Parathyroid adenoma (tissue), 2 donors: ENCODE data around the gene KDM1B.

Experiments used
- H2AFZ ChIP-seq: fragments of 300-600 bp; sonication (generic); one replicate; pipeline ENCODE4 v1.7.0; 2017; ENCODE audit warnings: antibody characterized with exemption, mild to moderate bottlenecking
- H3K27ac ChIP-seq: fragments of 300-600 bp; sonication (generic); one replicate; pipeline ENCODE4 v1.7.0; 2017
- H3K27me3 ChIP-seq: fragments of 300-600 bp; sonication (generic); one replicate; pipeline ENCODE4 v1.7.0; 2017; ENCODE audit warnings: low read length; ENCODE audit not compliant: control insufficient read depth, insufficient read depth
- H3K36me3 ChIP-seq: fragments of 300-600 bp; sonication (generic); one replicate; pipeline ENCODE4 v1.7.0; 2017; ENCODE audit warnings: low read length; ENCODE audit not compliant: control insufficient read depth, insufficient read depth
- H3K4me1 ChIP-seq: fragments of 300-600 bp; sonication (generic); one replicate; pipeline ENCODE4 v1.7.0; 2017; ENCODE audit warnings: control low read depth
- H3K4me2 ChIP-seq: fragments of 300-600 bp; sonication (generic); one replicate; pipeline ENCODE4 v1.7.0; 2017; ENCODE audit warnings: low read length
- H3K4me3 ChIP-seq: fragments of 300-600 bp; sonication (generic); one replicate; pipeline ENCODE4 v1.7.0; 2017; ENCODE audit warnings: low read depth, low read length
- H3K79me2 ChIP-seq: fragments of 300-600 bp; sonication (generic); one replicate; pipeline ENCODE4 v1.7.0; 2017; ENCODE audit warnings: control low read depth
- H3K9ac ChIP-seq: fragments of 300-600 bp; sonication (generic); one replicate; pipeline ENCODE4 v1.7.0; 2017; ENCODE audit warnings: mild to moderate bottlenecking
- H3K9me3 ChIP-seq: fragments of 300-600 bp; sonication (generic); one replicate; pipeline ENCODE4 v1.7.0; 2017; ENCODE audit warnings: low read length; ENCODE audit not compliant: control insufficient read depth
- TF ChIP-seq, protein P1 (sequence below): fragments of 300-600 bp; sonication (generic); IDR thresholded peaks from one replicate; pipeline ENCODE4 v1.7.0; 2017; ENCODE audit warnings: antibody characterized with exemption, mild to moderate bottlenecking
- donor health status: primary hyperparathyroidism.

KDM1B gene

GRCh38 chr6:18264219-18264922 lies 109.1 kb downstream of the KDM1B start, which contains the start of gene DEK:
Gene DEK (minus strand): TSS chr6:18264530. CDS start chr6:18263987, 543 bp downstream.
- H3K9me3 ChIP-seq: no peaks in the 10 kb centered on the region
- peak within 1 kb of the TSS; percentile 61 for H3K4me3 ChIP-seq
- no peaks in the 10 kb centered on the region for H3K36me3 ChIP-seq
- peak within 1 kb of the TSS; percentile 97 for H2AFZ ChIP-seq
- peaks cover 7% of the 10 kb centered on the region for H3K4me1 ChIP-seq
- H3K79me2 ChIP-seq: peaks cover 36% of the 10 kb centered on the region
- TF ChIP-seq, protein P1, sequence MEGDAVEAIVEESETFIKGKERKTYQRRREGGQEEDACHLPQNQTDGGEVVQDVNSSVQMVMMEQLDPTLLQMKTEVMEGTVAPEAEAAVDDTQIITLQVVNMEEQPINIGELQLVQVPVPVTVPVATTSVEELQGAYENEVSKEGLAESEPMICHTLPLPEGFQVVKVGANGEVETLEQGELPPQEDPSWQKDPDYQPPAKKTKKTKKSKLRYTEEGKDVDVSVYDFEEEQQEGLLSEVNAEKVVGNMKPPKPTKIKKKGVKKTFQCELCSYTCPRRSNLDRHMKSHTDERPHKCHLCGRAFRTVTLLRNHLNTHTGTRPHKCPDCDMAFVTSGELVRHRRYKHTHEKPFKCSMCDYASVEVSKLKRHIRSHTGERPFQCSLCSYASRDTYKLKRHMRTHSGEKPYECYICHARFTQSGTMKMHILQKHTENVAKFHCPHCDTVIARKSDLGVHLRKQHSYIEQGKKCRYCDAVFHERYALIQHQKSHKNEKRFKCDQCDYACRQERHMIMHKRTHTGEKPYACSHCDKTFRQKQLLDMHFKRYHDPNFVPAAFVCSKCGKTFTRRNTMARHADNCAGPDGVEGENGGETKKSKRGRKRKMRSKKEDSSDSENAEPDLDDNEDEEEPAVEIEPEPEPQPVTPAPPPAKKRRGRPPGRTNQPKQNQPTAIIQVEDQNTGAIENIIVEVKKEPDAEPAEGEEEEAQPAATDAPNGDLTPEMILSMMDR: peak; percentile 55
- H3K27me3 ChIP-seq: no peaks in the 10 kb centered on the region
- peak within 1 kb of the TSS; percentile 92 for H3K27ac ChIP-seq
- peak within 1 kb of the TSS; percentile 84 for H3K9ac ChIP-seq
- peak within 1 kb of the TSS; percentile 80 for H3K4me2 ChIP-seq

DNA sequence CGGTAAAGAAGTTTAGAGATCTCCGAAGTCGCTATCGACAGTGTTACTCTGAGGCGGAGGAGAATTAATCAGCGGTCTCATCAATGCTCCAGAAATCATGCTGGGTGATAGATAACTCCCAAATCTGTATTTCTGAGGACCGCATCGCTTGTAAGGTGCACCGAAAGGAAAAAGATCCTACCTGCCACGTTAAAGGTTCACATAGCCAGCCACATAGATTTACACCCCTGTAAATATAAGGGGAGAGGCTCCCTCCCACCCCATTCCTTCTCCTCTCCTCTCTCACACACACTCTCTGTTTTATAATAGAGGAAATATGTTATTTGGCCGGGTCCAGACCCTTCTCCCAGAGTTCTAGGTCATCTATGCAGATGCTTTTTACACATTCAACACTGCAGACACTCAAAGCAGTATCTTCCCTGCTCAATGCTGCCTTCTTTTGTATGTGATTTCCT lies 109.7 kb downstream of the KDM1B start:
- Histone ChIP-seq H3K27ac (peak overlapping the region; percentile 40), H3K79me2 (peaks cover 30% of the 10 kb centered on the region), H3K4me1 (peaks cover 7% of the 10 kb centered on the region), H3K27me3 (no peaks in the 10 kb centered on the region), H3K9me3 (no peaks in the 10 kb centered on the region), H3K9ac (no peak overlapping the region), H3K4me2 (peak overlapping the region; percentile 74), H3K36me3 (no peaks in the 10 kb centered on the region), H3K4me3 (peak overlapping the region; percentile 61), H2AFZ (peak overlapping the region; percentile 91)
- TF ChIP-seq, protein P1: no peak

- Histone ChIP-seq H2AFZ (peak overlapping the region; percentile 21), H3K9me3 (no peaks in the 10 kb centered on the region), H3K27ac (no peak overlapping the region), H3K4me1 (peaks cover 7% of the 10 kb centered on the region), H3K9ac (no peak overlapping the region), H3K4me2 (no peak overlapping the region), H3K79me2 (peaks cover 23% of the 10 kb centered on the region), H3K4me3 (no peak overlapping the region), H3K27me3 (no peaks in the 10 kb centered on the region), H3K36me3 (no peaks in the 10 kb centered on the region)
- TF ChIP-seq, protein P1: no peak
Measured at GRCh38 chr6:18265787-18266522, 110.7 kb downstream of the KDM1B start.

- no peak overlapping the region for H3K9ac ChIP-seq
- H3K4me2 ChIP-seq: no peak overlapping the region
- H3K9me3 ChIP-seq: no peaks in the 10 kb centered on the region
- peaks cover 18% of the 10 kb centered on the region for H3K79me2 ChIP-seq
- H3K4me3 ChIP-seq: no peak overlapping the region
- TF ChIP-seq, protein P1: no peak
- no peaks in the 10 kb centered on the region for H3K36me3 ChIP-seq
- peaks cover 7% of the 10 kb centered on the region for H3K4me1 ChIP-seq
- H3K27ac ChIP-seq: no peak overlapping the region
- H2AFZ ChIP-seq: no peak overlapping the region
- no peaks in the 10 kb centered on the region for H3K27me3 ChIP-seq
Measured at GRCh38 chr6:18266523-18266912, 111.3 kb downstream of the KDM1B start.
